Right ventricle myocardium inferior (tissue), 1 donor: Measurements from ENCODE around the gene AMPH. TPM values are rescaled to one million over a fixed set of nuclear protein-coding genes. Genes with fewer than 3 reads are reported as not detected.
"Not testable (repeated sequence)": the region's sequence is repeated elsewhere in the genome, so short reads cannot be mapped to it uniquely, and the experiment has no call there.

Experiments
- ATAC-seq: fragments of 200-7000 bp; cut with Tn5 transposase; one replicate; pipeline ENCODE4 v1.9.1; 2020; ENCODE audit warnings: mild to moderate bottlenecking, moderate library complexity
- DNase-seq: peaks from one replicate; pipeline ENCODE4 v3.0.0; 2021; ENCODE audit errors: missing footprints
- intact Hi-C: fragments of 100-400 bp; cut with DNase I; formaldehyde crosslinking; loops from one replicate; pipeline ENCODE4 v1.11.0; 2022
- total RNA-seq: library from RNA; stranded (reverse); fragmentation: NEBNext Ultra II Directional; extraction: Animal tissue kit (Norgen Biotek cat#: 25700); gene quantifications from one replicate; pipeline ENCODE4 v1.2.1, GENCODE V29; 2021
- donor health status: DM: no; HTN: yes; CAD: no; lungs with severe emphysema.

Gene AMPH
- total RNA-seq, 1 donor from 2014 or later: 2.4 TPM

DNA sequence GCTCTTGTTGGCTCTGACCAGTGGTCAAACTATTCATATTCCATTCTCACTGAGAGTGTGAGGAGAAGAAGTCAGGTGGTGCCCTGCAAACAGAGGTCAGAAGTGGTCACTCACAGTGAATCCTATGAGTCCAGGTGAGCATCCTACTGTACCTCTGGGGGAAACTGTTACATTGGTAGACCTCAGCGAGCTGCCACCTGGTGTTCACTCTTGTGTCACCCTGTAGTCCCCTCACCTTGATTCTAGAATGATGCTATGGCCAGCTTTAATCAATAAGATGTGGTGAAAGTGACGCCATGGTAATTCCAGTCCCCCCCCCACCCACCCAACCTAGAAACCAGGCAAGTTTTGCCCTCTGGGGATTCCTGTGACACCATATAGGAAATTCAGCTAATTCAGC, 1.2 kb upstream of the AMPH start:
- no peak for ATAC-seq
- no peak for DNase-seq

DNA sequence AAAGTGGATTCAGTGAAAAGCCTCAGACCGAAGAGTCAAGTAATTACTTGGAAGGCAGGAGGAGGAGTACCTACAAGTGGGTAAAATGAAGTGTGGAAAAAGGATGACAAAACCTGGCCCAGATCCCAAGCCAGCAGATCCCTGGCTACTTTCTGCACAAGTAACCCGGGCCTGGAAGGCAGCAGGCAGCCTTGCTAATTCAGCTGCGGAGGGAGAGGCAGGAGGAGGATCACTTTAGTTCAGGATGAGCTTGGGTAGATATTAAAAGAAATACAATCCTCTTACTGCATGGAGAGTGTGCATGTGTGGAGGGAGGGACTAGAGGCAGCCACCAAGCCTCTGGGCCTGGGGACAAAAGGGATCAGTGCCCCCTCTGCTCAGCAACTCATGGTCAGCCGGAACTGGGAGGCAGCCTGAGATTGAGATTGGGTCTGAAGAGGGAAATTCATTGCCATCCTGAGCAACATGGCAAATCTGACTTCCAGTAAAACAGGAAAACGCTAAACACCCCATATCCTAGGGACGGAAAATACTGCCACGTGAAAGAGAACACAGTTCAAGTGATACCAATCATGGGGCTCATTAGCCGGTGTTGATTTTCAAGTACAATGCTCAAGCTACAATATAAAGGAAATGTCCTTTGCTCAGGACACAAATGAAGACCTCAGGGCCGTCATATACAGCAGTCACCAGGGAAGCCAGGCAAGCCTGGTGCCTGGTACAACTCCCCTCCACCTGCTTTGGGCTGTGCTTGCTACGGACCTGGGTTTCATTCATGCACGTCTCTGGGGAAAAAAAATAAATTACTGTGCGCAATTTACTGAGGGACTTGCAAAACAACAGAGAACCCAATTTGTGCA, 1.3 kb downstream of the AMPH start:
- intact Hi-C loops: no loop called here
- DNase-seq (no peak), ATAC-seq (no peak)

More for the DNA sequence above, 1.2 kb upstream of the AMPH start:
- intact Hi-C loops: no loop called here

- ATAC-seq (no peak), DNase-seq (no peak)
- intact Hi-C loops: no loop called here
Measured at GRCh38 chr7:38628630-38629385, 2.4 kb downstream of the AMPH start.

GRCh38 chr7:38625866-38626265, 5.3 kb downstream of the AMPH start:
- DNase-seq: no peak
- intact Hi-C loops: no loop called here
- ATAC-seq: no peak

GRCh38 chr7:38615665-38616064, 15.5 kb downstream of the AMPH start:
- intact Hi-C loops: no loop called here
- ATAC-seq (no peak), DNase-seq (no peak)

DNA sequence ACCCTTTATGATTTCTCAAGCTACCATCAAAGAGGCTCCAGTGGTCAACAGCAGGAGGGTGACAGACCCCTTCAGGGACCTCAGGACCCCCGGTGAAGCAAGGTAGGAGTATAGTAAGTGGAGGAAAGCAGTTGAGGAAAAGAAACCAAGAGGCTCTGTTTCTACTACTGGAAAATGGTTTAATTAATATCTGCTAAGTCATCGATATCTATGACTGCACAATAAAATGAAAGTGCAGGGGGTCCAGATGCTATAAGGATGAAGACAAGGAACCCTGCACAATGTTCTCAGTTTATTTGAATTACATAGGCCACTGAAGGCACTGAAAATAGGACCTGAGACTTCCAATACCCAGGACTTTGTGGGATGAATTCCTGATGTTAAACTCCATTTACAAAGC, 23.7 kb downstream of the AMPH start:
- no peak for DNase-seq
- intact Hi-C loops: no loop called here
- ATAC-seq: no peak

GRCh38 chr7:38600741-38601140, 30.4 kb downstream of the AMPH start:
- ATAC-seq (no peak), DNase-seq (no peak)
- intact Hi-C loops: no loop called here

- intact Hi-C loops: no loop called here
- ATAC-seq (no peak), DNase-seq (peak; percentile 27)
Measured at GRCh38 chr7:38594949-38595348, 36.2 kb downstream of the AMPH start.

- DNase-seq (no peak), ATAC-seq (no peak)
- intact Hi-C loops: no loop called here
Measured at GRCh38 chr7:38592737-38593288, 38.4 kb downstream of the AMPH start.

DNA sequence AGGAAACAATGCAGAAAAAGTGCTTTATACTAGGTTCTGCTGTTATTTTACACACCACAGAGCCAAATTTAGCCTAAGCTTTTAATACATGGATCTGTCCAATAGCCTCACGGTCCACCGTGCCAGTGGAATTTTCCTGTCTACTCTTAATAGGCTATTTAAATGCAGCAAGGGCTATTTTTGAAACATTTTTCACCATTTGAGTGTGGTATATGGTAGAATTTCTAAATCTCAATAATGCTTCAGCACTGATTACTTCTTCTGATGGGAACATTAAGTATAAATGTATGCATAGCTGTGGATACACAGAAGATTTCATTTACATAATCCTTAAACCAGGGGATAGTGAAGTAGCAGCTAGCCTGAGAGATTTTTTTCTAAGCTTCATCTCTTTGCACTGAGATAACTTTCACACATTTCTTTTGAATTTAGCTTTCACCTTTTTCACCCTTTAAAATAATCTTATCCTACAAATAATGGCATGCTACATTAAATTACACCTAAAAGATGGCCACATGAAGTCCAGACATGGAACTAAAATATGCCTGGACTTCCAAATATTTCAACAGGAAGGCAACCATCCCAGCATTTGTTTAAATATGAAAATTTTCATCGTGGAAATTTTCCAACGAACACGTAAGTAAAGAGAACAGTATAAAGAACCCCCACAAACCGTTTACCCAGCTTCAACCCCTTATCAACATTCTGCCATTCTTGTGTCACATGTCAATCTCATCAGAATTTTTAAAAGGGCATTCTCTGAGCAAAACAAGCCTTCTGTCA, 45.4 kb downstream of the AMPH start:
- no peak for DNase-seq
- intact Hi-C loops: loop anchor here (10.0 kb wide), 1 partner anchor 169 kb away; no protein-coding TSS in a partner anchor
- ATAC-seq: no peak

- DNase-seq: no peak
- intact Hi-C loops: loop anchor here (10.0 kb wide), 1 partner anchor 170 kb away; no protein-coding TSS in a partner anchor
- peak; percentile 63 for ATAC-seq
Measured at GRCh38 chr7:38584443-38585210, 46.5 kb downstream of the AMPH start.

DNA sequence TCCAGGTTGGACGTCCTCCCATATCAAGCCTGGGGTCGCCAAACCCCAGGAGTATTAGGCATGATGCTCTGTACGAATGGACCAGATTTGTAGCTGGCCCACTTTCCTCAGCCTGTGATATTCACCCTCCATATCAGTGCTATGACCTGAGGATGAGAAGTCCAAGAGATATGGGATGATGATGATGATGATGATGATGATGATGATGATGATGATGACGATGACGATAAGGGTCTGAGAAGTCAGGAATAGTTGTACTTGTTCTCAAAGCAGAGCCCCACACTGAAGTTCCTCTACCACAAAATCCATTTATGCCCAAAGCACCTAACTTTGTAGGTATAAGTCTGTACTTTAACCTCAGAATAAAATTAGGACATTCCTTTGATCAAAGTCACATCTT, 50.7 kb downstream of the AMPH start:
- intact Hi-C loops: loop anchor here (10.0 kb wide), 1 partner anchor 174 kb away; no protein-coding TSS in a partner anchor
- ATAC-seq (no peak), DNase-seq (no peak)

DNA sequence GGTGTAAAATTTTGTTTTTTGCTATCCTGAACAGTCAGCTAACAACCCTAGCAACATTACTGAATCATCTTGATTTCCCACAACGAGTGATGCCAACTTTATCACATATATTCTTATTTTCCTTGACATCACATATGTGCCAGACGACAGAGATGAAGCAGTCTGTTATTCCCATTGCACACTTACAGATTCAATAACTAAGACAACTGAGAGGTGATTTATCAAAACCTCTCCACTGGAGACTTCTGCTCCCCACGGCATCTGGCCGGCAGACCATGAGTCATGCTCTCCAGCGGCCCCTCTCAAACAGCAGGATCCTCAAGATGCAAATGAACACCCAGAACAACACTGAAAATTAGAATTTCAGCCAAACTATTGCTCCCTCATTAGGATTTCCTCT, 57.1 kb downstream of the AMPH start:
- intact Hi-C loops: no loop called here
- ATAC-seq: no peak
- DNase-seq: no peak

DNA sequence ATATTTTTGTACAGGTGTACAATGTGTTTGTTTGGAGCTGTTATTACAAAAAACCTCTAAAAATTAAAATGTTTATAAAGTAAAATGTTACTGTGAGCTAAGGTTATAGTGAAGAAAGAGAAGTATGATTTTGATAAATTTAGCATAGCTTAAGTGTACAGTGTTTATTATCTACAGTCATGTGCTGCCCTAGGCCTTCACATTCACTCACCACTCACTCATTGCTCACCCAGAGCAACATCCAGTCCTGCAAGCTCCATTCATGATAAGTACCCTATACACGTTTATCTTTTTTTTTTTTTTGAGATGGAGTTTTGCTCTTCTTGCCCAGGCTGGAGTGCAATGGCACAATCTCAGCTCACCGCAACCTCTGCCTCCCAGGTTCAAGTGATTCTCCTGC, 59.6 kb downstream of the AMPH start:
- DNase-seq, intact Hi-C loops: not testable (repeated sequence)
- peak; percentile 76 for ATAC-seq

DNA sequence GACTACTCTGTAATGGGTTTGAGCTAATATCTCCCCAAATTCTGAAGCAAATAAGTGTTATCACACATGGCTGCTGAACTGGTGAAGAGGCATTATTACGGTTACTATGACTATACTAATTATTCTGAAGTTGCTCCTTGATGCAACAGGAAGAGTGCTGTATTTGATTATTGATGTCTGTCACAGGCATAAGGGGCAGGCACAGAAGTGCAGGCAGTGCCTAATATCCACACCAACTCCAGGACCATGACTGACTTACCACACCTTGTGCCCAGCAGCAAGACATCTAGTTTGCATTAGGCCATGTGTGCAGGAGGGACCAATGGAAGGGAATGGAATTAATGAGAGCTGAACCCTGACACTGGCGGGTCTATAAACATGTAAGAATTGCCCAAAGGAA, 62.7 kb downstream of the AMPH start:
- DNase-seq (no peak), ATAC-seq (no peak)
- intact Hi-C loops: no loop called here

DNA sequence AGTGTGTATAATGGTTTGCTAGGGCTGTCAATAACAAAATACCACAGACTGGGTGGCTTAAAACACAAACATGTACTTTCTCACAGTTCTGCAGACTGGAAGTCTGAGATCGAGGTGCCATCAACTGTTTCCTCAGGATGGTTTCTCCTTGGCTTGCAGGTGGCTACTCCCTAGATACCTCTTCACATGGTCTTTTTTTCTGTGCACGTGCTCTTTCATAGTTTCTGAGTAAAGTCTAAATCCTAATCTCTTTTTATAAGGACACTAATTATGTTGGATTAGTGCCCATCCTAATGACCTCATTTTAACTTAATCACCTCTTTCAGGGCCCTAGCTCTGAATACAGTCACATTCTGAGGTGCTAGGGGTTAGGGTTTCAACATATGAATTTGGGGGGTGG, 65.9 kb downstream of the AMPH start:
- ATAC-seq (no peak), DNase-seq (no peak)
- intact Hi-C loops: no loop called here

GRCh38 chr7:38563741-38564140, 67.4 kb downstream of the AMPH start:
- no peak for DNase-seq
- intact Hi-C loops: no loop called here

DNA sequence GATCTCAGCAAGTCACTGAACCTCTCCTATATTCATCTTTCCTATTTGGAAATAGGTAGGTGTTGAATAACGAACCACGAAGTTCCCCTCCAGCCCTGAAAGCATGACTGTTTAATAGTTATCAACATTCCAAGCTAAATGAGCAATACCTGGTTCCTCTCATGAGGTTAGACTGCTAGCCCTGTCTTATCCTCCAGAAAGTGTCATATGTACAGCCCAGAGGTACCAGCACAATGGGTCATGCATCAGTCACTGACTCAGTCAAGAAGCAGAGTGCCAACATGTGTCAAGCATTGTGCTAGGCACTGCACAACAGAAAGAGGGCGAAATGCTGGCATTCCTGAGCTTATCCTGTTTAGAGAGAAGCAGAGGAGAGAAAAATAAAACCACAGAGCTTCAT, 70.0 kb downstream of the AMPH start:
- intact Hi-C loops: no loop called here
- no peak for DNase-seq
- no peak for ATAC-seq

More at GRCh38 chr7:38563741-38564140, 67.4 kb downstream of the AMPH start:
- ATAC-seq: no peak
